ENCODE results near the gene EHF. TPM values are rescaled to one million over a fixed set of nuclear protein-coding genes. Genes with fewer than 3 reads are reported as not detected.

The EHF gene
- total RNA-seq, 4 donors from 2014 or later, result 0.33 to 0.94 (median 0.44) TPM; not detected in 1

- no peak for TF ChIP-seq CTCF (IDR thresholded peaks at IDR 0.05; ENCODE audit: low read depth)
Measured at GRCh38 chr11:34669458-34669857, 48.6 kb downstream of the EHF start.

GRCh38 chr11:34671117-34671516 is 50.2 kb downstream of the EHF start:
- TF ChIP-seq CTCF (IDR thresholded peaks at IDR 0.05; ENCODE audit: low read depth), result no peak

GRCh38 chr11:34671946-34672345 is 51.1 kb downstream of the EHF start:
- TF ChIP-seq CTCF (IDR thresholded peaks at IDR 0.05; ENCODE audit: low read depth), result no peak

- TF ChIP-seq CTCF (IDR thresholded peaks at IDR 0.05; ENCODE audit: low read depth), result no peak
Measured at GRCh38 chr11:34674038-34674437, 53.1 kb downstream of the EHF start.

- no peak for TF ChIP-seq CTCF (IDR thresholded peaks at IDR 0.05; ENCODE audit: low read depth)
Measured at GRCh38 chr11:34676227-34676626, 55.3 kb downstream of the EHF start.

GRCh38 chr11:34679681-34680080 is 58.8 kb downstream of the EHF start:
- TF ChIP-seq CTCF (IDR thresholded peaks at IDR 0.05; ENCODE audit: low read depth), result no peak

GRCh38 chr11:34680206-34680605 is 59.3 kb downstream of the EHF start:
- TF ChIP-seq CTCF (IDR thresholded peaks at IDR 0.05; ENCODE audit: low read depth), result no peak

All from subcutaneous adipose tissue (tissue), 4 donors.